Stimulated activated CD8-positive, alpha-beta memory T cell treated with anti-CD3 and anti-CD28 coated beads, Interleukin-7, amount 100 ng/mL, for 48 hours (primary cell): ENCODE results near the gene SLC6A3.

Source experiments
- DNase-seq, 2 donors: peaks; one replicate each; pipeline ENCODE4 v3.0.0-alpha.2; 2020; ENCODE audit warnings: low read depth in 1 of 2; ENCODE audit errors: extremely low read depth in 1 of 2

Gene SLC6A3

GRCh38 chr5:1409381-1410110 is 35.7 kb downstream of the SLC6A3 start:
- no peak for DNase-seq

DNA sequence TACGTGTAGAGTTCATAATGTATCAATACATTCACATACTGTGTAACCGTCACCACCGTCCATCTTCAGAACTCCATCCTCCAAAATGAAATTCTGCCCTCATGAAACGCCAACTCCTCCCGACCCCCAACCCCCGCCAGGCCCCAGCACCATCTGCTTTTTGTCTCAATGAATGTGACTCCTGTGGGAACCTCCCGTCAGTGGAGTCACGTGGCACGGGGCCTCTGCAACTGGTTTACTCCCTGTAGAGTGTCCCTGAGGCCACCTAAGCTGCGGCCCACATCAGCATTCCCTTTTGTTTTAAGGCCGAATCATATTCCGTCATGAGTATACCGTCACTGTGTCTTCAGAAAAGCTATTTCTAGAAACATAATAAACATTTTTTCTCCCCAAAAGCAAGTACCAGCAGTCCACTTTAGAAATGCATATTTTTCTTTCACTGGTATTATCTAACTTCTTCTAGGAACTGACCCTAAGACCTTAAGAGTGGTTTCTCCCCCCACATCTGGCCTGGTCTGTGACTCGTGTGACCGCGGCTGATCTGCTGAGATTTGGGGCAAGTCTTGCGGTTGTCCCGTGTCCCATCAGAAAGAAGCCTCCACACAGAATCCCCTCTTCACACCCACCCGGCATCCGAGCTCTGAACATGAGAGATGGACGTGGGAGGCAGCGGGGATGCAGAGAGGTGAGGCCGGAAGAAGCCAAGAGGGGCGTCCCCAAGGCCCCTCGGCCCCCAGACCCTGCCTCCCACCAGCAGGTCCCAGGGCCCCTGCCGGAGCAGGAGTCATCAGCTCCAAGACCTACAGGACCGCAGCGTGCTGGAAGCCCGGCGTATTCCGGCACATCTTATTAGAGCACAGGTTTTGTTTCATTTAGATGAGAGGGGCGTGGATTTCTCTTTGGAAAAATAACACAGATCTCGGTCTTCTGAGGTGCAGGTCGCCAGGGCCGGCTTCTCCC is 38.3 kb downstream of the SLC6A3 start:
- DNase-seq, result no peak

GRCh38 chr5:1405539-1406530 is 39.4 kb downstream of the SLC6A3 start:
- DNase-seq, result no peak

DNA sequence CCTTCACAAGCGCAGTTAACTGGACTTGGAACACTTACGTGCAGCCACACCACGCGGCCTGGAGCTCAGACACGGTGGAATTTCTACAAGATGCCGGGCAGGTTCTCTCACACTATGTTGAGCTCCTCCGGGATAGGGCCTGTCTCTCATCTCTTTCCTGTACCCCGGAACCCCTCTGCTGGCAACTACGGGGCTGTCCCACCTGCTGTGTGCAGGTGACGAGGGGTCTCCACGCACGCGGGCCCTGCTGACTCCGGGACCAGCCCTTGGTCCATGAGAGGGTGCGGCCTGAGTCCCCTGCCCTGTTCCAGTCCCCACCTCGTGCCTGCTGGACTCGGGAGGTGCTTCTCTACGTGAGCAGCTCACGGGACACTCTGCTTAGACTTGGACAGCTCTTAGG is 40.1 kb downstream of the SLC6A3 start:
- DNase-seq, result no peak

DNA sequence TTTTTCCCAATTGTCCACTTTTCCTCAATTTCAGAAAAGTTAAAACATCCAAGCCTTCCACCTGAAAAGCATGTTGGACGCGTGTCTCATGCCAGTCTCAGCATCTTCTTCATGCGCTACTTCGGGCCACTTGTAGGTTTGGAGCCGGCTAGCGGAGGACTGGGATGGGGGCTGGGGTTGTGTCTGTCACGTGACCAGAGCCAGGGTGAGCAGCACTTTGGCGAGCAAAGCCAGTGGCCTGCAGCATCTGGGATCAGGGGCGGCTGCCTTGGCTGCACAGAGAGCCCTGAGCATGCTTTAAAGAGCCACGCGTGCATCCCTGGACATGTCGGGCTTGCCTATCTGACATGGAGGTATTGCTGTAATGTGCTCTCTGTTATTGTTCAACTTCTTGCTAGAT is 41.2 kb downstream of the SLC6A3 start:
- DNase-seq, result no peak

DNA sequence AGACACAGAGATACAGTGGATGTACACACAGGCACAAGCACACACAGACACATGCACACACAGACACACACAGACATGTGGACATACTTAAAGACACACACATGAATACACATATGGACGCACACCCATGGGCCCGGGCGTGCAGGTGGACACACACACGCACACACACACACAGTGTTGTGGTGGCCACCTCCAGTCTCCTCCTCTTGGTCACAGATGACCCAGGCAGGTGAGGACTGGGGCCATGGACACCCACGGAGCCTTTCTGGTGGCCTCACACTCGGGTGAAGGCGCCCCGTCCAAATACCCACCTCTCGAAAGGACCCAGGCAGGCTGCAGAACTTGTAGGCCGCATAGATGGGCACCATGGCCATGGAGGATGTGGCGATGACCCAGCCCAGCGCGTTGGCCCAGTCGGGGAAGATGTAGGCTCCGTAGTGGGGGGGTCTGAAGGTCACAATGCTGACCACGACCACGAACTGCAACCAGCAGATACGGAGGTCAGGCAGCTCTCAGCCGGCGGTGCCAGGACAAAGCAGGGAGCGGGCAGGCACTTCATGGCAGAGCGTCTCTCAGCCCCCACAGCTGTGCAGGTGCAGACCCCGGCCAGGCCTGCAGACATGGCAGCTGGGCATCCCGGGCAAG is 42.5 kb downstream of the SLC6A3 start:
- DNase-seq, result no peak

- DNase-seq, result no peak
Measured at GRCh38 chr5:1401536-1402138, 43.6 kb downstream of the SLC6A3 start.

GRCh38 chr5:1400936-1401335 is 44.3 kb downstream of the SLC6A3 start:
- DNase-seq, result no peak

DNA sequence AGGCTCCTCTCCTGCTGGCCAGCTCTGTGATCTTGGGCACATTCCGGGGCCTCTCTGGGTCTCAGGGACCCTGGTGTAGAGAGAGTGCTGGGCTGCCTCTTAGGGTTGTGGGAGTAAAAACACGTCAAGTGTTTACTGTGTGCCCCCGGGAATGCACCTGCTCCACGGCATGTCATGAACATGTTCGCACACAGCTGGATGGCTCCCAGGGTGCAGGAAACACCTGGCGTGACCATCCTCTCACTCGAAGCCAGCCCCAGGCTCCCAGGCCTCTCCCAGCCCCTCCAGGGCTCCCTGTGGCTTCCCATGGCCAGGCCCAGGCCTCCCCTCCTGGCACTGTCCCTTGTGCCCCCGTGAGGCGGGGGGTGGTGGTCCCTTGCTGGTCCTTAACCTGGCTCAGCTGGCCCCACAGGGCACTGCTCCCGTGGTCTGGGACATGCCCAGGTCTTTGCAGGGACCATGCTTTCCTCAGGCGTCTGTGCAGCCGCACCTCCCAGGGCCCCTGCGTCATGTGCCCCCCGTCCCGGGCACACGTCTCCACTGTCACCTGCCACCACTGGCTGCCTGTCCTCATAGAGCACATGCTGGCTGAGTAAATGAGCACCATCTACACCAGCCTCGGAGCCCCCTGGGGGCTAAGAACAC is 44.9 kb downstream of the SLC6A3 start:
- DNase-seq, result no peak

DNA sequence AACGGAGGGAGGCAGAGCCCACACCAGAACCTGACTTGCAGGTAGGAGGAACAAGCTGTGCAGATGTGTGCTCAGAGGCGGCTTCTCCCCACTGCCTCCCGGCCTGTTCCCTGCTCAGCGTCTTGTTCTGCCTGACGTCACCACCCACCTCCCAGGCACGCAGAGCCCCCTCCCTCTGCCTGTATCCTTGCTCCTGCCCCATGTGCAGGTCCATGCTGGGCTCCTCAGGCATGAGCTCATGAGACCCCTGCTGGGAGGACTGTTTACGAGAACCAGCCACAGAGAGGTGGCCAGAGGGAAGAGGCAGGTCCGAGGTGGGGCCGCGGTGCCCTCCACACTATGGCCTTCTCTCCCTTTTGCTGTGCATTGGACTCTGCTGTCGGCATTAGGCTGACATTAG is 45.5 kb downstream of the SLC6A3 start:
- DNase-seq, result no peak

DNA sequence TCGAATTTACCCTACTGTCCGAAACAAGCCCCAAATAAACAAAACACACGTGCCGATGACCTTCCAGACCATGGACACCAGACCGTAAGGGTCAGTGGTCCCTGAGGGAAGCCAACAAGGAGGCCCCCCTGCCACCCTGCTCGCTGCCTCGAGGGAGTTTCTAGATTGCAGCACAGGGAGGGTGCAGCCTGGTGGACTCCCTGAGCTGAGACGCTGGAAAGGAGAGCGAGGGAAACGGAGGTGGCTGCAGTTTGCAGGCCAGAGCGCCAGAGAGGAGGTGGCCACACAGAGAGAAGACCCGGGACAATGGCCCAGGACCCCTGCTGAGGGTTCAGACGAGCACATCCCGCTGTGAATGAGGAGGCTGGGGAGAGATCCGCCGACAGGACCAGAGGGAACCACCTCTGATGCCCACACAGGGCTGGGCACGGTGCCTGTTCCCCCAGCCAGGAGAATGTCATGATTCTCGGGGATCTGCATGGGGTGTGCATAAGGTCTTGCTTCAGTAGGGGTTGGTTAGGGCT is 48.9 kb downstream of the SLC6A3 start:
- no peak for DNase-seq

DNA sequence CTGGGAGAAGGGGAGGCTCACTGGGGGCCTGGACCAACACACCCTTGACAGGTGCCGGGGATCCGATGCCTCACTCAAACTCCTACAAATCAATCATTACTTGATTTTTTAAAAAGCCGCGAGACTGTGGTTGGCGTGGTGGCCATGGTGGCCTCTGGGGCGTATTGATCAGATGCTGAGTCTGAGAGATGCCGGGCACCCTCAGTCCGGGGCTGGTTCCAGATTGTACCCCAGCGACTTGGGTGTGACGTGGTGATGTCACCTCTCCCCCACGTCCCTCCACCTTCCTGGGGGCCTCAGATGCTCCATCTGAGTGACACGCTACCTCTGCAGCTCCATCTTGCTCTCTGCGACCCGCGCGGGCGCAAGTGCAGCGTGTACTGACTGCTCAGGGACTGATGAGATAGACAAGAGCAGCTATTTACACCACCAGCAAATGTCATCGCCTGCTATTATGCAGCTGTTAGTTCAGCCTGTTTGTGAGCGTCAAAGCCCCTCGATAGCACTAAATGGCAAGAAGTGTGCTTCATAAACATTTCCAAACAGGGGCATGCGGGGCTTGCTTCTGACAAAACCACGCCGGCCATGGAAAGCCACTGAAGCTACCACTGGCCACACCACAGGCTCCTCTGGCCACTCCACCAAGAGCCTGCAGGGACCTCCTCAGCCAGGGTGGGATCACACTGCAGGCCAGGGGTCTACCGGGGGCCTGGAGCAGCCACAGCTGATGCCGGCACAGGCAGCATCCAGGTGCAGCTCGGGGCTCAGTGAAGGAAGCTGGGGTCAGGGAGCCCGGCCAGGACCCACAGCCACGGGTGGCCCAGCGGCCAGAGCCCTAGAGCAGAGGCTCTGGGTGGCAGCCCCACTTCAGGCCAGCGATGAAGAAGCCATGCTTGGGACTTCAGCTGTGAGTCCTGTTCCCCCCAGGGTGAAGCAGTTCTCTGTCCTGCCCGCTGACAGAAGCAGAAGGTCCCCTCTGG is 50.1 kb downstream of the SLC6A3 start:
- no peak for DNase-seq

DNA sequence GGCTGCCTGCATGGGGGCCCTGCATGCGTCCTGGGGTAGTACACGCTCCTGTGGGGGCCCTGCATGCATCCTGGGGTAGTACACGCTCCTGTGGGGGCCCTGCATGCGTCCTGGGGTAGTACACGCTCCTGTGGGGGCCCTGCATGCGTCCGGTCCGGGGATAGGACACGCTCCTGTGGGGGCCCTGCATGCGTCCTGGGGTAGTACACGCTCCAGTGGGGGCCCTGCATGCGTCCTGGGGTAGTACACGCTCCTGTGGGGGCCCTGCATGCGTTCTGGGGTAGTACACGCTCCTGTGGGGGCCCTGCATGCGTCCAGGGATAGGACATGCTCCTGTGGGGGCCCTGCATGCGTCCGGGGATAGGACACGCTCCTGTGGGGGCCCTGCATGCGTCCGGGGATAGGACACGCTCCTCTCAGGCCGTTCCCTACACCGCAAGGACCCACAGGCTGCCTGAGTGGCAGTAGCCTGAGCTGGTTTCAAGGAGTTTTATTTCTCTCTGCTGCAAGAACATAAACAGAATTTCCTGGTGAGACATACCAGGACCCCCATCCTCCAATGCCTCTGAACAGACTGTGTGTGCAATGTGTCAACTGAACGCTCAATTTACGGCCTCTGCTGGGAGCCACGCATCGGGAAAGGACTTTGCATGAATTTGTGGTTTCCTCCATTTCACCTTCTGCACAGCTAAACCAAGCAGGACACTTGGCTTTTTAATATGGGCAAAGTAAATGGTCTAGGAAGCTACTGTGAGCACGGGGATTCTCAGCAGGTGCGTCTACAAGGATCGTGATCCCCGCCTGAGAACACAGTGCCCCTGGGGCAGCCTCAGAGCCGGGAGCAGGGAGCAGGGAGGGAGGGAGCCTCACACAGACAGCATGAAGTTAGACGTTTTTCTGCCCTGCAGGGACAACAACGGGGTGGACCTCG is 51.4 kb downstream of the SLC6A3 start:
- DNase-seq, result no peak

DNA sequence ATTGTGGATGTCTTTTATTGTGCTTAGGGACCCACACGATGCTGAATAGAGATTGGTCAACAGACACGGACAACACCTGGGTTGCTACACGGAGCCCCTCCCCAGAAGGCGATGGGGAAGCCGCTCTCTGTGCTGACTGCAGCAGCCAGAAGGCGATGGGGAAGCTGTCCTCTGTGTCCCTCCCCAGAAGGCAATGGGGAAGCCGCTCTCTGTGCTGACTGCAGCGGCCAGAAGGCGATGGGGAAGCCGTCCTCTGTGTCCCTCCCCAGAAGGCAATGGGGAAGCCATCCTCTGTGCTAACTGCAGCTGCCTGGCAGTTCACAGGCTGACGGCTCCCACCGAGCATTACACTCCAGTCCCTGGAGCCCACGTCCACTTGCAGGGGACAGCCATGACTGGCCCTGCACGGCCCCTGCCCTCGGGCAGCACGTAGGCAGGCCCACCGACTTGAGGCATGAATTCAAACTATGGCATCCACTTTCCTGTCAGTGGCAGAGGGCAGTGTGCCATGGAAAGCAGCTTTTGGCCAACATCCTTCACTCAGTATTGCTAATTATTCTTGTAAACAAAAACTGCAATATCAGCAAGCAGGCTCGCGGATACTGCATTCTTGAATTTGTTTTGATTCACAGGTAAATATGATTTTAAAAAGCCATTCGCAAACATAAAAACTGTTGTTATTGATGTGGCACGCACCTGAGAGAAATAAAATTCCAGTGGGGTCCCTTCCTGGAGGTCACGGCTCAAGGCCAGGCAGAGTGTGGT is 52.3 kb downstream of the SLC6A3 start:
- no peak for DNase-seq

GRCh38 chr5:1392261-1392660 is 53.0 kb downstream of the SLC6A3 start:
- no peak for DNase-seq

GRCh38 chr5:1391691-1392090 is 53.5 kb downstream of the SLC6A3 start:
- no peak for DNase-seq
